HUES6 (cell line): ENCODE measurements around the gene ATP11A.

Experiments
- H3K27ac ChIP-seq: 2 replicates; pipeline ENCODE4 v1.7.0; 2013; ENCODE audit warnings: low read depth, mild to moderate bottlenecking, low read length, inconsistent platforms
- H3K27me3 ChIP-seq: 2 replicates; pipeline ENCODE4 v1.6.1; 2013; ENCODE audit warnings: low read length; ENCODE audit not compliant: control insufficient read depth, insufficient read depth
- H3K36me3 ChIP-seq: 2 replicates; pipeline ENCODE4 v1.6.1; 2013; ENCODE audit warnings: low read length; ENCODE audit not compliant: control insufficient read depth, insufficient read depth
- H3K4me1 ChIP-seq: 2 replicates; pipeline ENCODE4 v1.6.1; 2013; ENCODE audit warnings: low read length; ENCODE audit not compliant: control insufficient read depth, insufficient read depth
- H3K4me3 ChIP-seq: 2 replicates; pipeline ENCODE4 v1.5.1; 2013; ENCODE audit warnings: low read depth, low read length
- H3K9ac ChIP-seq: one replicate; pipeline ENCODE4 v1.6.1; 2013; ENCODE audit warnings: mild to moderate bottlenecking, low read length
- H3K9me3 ChIP-seq: 2 replicates; pipeline ENCODE4 v1.6.1; 2013; ENCODE audit warnings: low read depth, low read length; ENCODE audit not compliant: control insufficient read depth, insufficient read depth

The ATP11A gene

DNA sequence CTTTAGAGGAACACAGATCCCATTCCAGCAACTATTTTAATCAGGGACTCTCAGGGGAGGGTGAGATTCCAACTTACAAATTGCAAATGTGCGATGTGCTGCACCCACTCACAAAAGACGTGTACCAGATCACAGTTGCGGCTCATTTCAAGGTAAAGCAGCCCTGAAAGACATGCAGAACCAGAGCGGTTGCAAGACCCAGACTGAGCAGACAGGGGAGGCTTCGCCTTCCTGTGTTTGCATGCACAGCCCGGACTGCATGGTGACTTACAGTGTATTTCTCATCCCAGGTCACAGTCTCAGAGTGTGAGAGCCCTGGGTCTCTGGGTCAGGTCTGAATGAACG is 84.6 kb downstream of the ATP11A start:
- Histone ChIP-seq H3K27ac (no peak overlapping the region), H3K27me3 (no peaks in the 10 kb centered on the region), H3K4me1 (peaks cover 23% of the 10 kb centered on the region), H3K36me3 (no peaks in the 10 kb centered on the region), H3K9me3 (no peaks in the 10 kb centered on the region), H3K4me3 (no peak overlapping the region), H3K9ac (no peak overlapping the region)

DNA sequence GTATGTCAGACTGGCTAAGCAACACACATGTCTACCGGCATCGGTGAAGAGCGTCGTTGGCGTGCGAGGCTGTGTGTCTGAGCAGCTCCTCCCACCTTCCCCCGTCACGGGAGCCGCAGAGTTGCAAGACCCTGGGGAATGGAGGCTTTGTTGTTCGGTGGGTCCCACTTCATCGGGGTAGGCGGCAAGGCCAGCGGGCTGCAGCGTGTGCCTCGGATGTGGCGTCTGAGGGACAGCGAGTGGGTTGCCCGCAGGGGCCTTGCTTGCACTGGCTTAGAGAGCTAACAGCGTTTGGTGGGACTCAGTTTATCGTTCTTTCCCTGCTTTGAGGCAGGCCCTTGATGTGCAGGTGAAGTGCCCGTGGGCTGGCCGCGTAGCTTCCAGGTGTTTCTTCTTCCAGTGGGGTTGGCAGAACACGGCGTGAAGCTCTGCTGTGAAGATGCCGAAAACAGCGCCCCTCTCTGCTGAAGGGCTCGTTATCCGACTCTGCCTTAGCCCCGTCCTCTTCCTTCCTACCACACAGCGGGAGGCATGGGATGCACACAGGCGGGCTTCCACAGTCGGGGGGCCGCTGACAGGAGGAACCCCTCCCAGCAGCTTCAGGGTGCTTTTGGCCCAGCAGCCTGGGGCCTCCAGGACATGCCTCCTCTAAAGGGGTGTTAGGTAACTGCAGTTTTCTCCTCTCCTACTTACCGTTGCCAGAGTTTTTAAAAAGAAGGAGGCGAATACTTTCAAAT is 85.2 kb downstream of the ATP11A start:
- no peaks in the 10 kb centered on the region for H3K36me3 ChIP-seq
- H3K4me1 ChIP-seq = peaks cover 23% of the 10 kb centered on the region

DNA sequence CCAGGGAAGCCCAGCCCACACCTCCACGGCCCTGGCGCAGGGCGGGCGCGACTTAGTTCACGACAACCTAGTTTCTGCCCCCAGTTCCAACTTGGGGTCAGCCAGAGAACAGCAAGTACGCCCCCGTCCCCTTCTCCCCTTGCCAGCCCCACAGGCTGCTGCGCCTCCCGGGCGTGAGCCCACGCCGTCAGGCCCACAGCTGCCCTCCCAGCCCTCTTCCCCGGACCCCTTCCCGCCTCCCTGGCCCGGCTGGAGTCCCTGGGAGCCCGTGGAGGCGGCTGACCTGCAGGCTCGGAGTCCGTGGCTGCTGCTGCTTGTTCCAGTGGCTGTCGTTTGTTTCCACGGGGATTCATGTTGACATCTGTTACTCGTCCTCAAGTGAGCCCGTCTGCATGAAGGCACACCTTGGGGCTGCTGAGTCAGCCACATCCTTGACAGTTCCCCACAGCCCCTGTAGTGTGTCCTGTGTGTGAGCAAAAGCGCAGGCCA is 86.0 kb downstream of the ATP11A start:
- Histone ChIP-seq H3K4me1 (peaks cover 24% of the 10 kb centered on the region), H3K36me3 (no peaks in the 10 kb centered on the region), H3K27me3 (no peaks in the 10 kb centered on the region), H3K9me3 (no peaks in the 10 kb centered on the region), H3K27ac (no peak overlapping the region), H3K4me3 (no peak overlapping the region), H3K9ac (no peak overlapping the region)

More for the DNA sequence above, 85.2 kb downstream of the ATP11A start:
- Histone ChIP-seq H3K27ac (no peak overlapping the region), H3K27me3 (no peaks in the 10 kb centered on the region), H3K9ac (no peak overlapping the region), H3K9me3 (no peaks in the 10 kb centered on the region), H3K4me3 (no peak overlapping the region)

DNA sequence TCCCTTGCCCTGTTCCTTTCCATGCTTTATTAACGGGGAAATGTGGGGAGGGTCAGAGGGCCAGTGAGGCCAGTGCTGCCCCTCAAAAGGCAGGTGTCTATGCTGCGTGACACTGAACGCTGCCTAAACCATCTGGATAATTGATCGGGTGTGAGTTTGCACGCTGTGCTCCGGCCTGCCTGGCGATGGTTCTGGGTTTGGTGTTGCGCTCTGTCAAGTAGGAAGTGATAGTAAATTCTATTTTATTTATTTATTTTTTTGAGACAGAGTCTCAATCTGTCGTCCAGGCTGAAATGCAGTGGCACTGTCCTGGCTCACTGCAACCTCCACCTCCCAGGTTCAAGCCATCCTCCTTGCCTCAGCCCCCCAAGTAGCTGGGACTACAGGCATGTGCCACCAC is 86.5 kb downstream of the ATP11A start:
- no peak overlapping the region for H3K4me3 ChIP-seq
- H3K36me3 ChIP-seq = no peaks in the 10 kb centered on the region
- peaks cover 23% of the 10 kb centered on the region for H3K4me1 ChIP-seq
- no peaks in the 10 kb centered on the region for H3K27me3 ChIP-seq
- no peak overlapping the region for H3K27ac ChIP-seq
- no peak overlapping the region for H3K9ac ChIP-seq
- H3K9me3 ChIP-seq = no peaks in the 10 kb centered on the region

DNA sequence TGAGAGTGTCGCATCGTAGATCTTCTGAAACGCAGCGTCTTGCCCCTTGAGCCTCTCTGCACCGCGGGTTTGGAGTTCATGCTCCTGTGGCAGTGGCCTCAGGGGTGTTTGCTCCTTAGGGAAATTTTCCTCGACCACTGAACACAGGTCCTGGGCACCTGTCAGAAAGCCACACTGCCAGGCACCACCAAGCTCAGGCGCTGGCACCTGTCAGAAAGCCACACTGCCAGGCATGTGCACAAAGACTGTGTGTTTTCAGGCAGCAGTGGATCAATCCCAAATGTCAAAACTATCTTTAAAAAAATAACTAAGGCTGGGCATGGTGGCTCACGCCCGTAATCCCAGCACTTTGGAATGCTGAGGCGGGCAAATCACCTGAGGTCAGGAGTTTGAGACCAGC is 87.1 kb downstream of the ATP11A start:
- Histone ChIP-seq H3K4me1 (peaks cover 28% of the 10 kb centered on the region), H3K36me3 (no peaks in the 10 kb centered on the region), H3K9ac (no peak overlapping the region), H3K9me3 (no peaks in the 10 kb centered on the region), H3K27me3 (no peaks in the 10 kb centered on the region), H3K4me3 (no peak overlapping the region), H3K27ac (no peak overlapping the region)

DNA sequence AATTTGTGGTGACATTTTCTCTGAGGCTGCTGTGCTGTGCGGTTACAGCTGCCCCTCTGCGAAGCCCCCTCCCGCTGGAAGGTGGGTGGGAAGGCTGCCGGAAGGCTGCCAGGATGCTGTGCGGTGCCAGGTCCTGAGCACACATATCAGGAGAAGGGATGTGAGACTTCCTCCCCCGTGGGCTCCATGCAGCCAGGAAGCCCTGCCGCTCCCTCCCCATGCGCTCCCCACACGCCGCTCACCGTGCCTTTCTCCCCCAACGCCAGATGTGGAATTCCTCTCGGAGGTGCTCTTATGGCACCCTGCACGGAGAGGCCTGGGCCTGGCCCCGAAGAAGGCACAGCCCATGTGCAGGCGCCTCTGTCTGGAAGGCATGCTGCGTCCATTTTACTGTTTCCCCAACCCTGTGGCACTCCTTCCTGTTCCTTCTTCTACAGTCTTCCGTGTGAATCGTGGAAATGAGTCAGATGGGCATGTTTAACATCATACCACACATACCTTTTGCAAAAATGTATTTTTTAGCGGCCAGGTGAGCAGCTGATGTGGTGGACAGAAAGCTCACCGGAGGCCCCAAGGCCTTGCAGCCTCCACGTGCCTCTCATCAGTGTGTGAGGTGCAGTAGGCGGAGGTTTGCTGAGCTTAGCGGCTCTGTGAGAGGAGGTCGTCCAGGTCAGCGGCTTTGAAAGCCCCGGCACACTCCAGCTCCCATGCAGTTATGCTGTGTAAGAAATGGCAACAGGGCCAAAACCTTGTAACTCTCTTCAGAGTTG is 88.0 kb downstream of the ATP11A start:
- Histone ChIP-seq H3K9ac (no peak overlapping the region), H3K4me3 (no peak overlapping the region), H3K27ac (no peak overlapping the region), H3K36me3 (no peaks in the 10 kb centered on the region), H3K4me1 (peaks cover 35% of the 10 kb centered on the region), H3K27me3 (no peaks in the 10 kb centered on the region), H3K9me3 (no peaks in the 10 kb centered on the region)

DNA sequence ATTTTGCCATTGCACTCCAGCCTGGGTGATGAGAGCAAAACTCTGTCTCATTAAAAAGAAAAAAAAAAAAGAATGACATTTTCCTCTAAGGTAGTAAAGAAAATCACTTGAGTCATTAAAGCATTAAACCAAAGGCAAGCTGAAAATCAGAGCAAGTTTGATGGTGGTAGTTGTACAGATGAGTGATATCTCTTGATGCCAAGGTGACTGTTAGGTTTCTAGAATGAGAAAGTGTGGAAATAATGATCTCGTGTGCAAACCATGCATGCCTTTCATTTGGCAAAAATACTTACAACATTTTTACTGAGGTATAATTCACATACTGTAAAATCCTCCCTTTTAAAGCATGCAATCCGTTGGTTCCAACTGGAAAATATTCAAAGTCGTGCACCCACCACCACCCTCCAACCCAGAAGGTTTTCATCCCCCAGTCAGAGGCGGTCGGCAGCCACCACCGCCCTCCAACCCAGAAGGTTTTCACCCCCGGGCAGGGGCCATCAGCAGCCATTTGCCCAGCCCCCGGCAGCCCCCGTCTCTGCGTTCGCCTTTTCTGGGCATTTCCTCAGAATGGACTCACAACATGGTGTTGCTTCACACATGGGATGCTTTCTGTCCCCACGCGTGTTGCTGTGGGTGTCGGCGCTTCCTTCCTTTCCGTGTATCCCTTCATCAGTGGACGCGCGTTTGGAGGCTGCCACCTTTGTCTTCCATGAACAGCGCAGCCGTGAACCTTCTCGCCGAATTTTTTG is 90.2 kb downstream of the ATP11A start:
- Histone ChIP-seq H3K4me3 (no peak overlapping the region), H3K27me3 (no peaks in the 10 kb centered on the region), H3K4me1 (peaks cover 40% of the 10 kb centered on the region), H3K36me3 (peaks cover 7% of the 10 kb centered on the region), H3K27ac (peak overlapping the region; percentile 24; the same call in 1 of the 2 replicates), H3K9ac (peak overlapping the region; percentile 10), H3K9me3 (peaks cover 6% of the 10 kb centered on the region; the same call in 1 of the 2 replicates)

DNA sequence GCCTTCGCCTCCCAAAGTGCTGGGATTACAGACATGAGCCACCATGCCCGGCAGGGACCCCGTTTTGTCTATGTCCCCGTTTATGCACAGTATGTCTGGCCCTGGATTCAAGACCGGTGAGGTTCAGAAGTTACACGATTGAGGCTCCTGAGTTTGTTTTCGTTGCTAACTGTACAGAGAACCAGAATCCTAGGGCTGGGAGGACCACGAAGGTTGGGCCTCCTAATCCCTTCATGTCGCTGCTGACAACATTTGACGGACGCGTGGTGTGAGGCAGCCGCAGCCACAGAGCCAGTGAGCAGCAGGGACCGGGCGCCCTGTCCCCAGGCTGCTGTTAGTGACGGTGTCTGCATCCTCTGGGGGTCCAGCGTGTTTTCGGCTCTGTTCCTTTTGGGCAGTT is 91.4 kb downstream of the ATP11A start:
- no peak overlapping the region for H3K4me3 ChIP-seq
- no peak overlapping the region for H3K27ac ChIP-seq
- H3K9me3 ChIP-seq = peaks cover 6% of the 10 kb centered on the region; the same call in 1 of the 2 replicates
- no peak overlapping the region for H3K9ac ChIP-seq
- peaks cover 38% of the 10 kb centered on the region for H3K4me1 ChIP-seq
- peaks cover 15% of the 10 kb centered on the region for H3K36me3 ChIP-seq
- H3K27me3 ChIP-seq = no peaks in the 10 kb centered on the region

DNA sequence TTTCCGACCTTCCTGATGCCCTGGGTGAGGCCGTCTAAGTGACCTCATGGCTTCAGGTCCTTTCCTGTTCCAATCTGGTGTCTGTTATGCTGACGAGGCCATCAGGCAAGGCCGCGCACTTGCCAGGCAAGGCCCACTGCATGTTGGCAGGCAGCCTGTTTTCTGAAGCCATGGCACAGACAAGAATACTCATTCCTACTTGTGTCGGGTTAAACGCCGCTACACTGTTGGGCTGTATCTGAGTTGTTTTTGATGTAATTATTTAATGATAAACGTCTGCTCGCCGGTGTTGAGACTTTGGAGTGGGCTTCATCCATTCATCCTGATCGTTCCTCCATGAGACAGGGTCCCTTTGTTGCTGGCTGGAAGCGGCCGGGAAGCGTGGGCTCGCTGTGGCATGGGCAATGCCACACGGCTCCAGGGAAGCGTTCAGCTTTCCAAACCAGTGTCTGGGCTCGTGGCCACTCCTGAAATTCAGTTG is 92.1 kb downstream of the ATP11A start:
- H3K4me1 ChIP-seq = peaks cover 38% of the 10 kb centered on the region
- no peak overlapping the region for H3K9ac ChIP-seq
- H3K9me3 ChIP-seq = peaks cover 6% of the 10 kb centered on the region; the same call in 1 of the 2 replicates
- no peaks in the 10 kb centered on the region for H3K27me3 ChIP-seq
- no peak overlapping the region for H3K4me3 ChIP-seq
- peaks cover 19% of the 10 kb centered on the region for H3K36me3 ChIP-seq
- no peak overlapping the region for H3K27ac ChIP-seq

DNA sequence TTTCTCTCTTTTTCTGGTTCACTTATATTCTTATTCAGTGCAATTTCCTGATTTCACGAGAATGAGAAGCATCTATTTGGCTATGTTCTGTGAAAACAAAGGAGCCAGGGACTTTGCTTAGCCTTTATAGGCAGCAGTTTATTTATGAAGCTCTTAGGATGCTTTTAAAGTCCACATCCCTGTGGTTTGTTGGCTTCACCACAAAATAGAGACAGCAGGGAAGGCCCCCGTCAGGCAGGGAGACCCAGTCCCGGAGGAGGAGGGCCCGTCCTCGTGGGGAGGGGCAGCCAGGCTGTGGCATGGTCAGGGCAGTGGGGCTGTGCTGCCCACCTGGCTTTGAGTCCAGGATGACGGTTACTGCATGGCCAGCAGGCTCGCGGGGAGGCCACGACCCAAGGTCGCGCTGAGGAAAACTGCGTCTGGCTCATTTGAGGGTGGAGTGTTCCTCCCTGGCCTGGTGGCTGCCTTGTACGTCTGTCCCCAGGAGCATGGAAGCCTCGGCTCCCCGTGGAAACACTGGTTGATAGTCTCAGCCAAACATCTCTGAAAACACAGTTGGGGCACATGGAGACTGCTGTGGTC is 92.7 kb downstream of the ATP11A start:
- Histone ChIP-seq H3K27me3 (no peaks in the 10 kb centered on the region), H3K4me3 (no peak overlapping the region), H3K9me3 (peaks cover 6% of the 10 kb centered on the region; the same call in 1 of the 2 replicates), H3K27ac (no peak overlapping the region), H3K9ac (no peak overlapping the region), H3K4me1 (peaks cover 38% of the 10 kb centered on the region), H3K36me3 (peaks cover 19% of the 10 kb centered on the region)
